Stimulated activated naive CD8-positive, alpha-beta T cell treated with anti-CD3 and anti-CD28 coated beads, Interleukin-15, Interleukin-2, amounts not matched to agents 100 ng/mL and 50 ng/mL, for 24 hours (primary cell): ENCODE measurements around the gene KCNK6.
A peak's percentile ranks its signal among the peaks of the same experiment; 100 is the strongest.

Source experiments
- H3K27ac Mint-ChIP-seq: one replicate; pipeline ENCODE4 v1.8.0; 2021; ENCODE audit warnings: mild to moderate bottlenecking, mixed read lengths
- H3K27me3 Mint-ChIP-seq: one replicate; pipeline ENCODE4 v1.8.0; 2021; ENCODE audit warnings: mixed read lengths
- H3K36me3 Mint-ChIP-seq: one replicate; pipeline ENCODE4 v1.8.0; 2021; ENCODE audit warnings: low read depth, mixed read lengths
- H3K4me1 Mint-ChIP-seq: one replicate; pipeline ENCODE4 v1.8.0; 2021; ENCODE audit warnings: low read depth, mixed read lengths
- H3K4me3 Mint-ChIP-seq: one replicate; pipeline ENCODE4 v1.8.0; 2021; ENCODE audit warnings: mild to moderate bottlenecking, mixed read lengths
- H3K9me3 Mint-ChIP-seq: one replicate; pipeline ENCODE4 v1.8.0; 2021; ENCODE audit warnings: mixed read lengths

KCNK6 gene

DNA sequence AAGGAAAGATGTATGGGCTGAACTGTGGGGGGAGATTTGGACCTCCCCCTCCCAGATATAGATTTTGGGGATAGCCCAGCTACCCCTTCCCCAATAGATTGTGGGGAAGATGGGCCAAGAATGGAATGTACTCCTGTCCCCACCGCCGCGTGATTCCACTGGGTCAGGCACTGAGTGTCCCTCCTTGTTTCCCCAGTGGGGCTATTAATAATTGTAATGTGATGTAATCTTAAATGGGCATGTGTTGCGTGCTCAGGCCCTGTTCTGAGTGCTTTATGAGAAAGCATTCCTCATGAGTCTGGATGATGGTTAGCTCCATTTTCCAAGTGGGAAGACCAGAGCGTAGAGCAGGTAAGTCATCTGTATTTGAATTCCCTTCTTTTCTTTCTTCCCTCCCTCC, 56.1 kb downstream of the KCNK6 start:
- Mint-ChIP-seq H3K36me3 (peaks cover 37% of the 10 kb centered on the region), H3K27me3 (no peaks in the 10 kb centered on the region), H3K27ac (peak overlapping the region; percentile 98), H3K4me1 (peaks cover 29% of the 10 kb centered on the region), H3K9me3 (no peaks in the 10 kb centered on the region), H3K4me3 (peak overlapping the region; percentile 100)

- H3K27ac Mint-ChIP-seq: peak overlapping the region; percentile 36
- no peaks in the 10 kb centered on the region for H3K9me3 Mint-ChIP-seq
- H3K4me3 Mint-ChIP-seq: peak overlapping the region; percentile 100
These were observed 56.9 kb downstream of the KCNK6 start for GRCh38 chr19:38376576-38376975.

DNA sequence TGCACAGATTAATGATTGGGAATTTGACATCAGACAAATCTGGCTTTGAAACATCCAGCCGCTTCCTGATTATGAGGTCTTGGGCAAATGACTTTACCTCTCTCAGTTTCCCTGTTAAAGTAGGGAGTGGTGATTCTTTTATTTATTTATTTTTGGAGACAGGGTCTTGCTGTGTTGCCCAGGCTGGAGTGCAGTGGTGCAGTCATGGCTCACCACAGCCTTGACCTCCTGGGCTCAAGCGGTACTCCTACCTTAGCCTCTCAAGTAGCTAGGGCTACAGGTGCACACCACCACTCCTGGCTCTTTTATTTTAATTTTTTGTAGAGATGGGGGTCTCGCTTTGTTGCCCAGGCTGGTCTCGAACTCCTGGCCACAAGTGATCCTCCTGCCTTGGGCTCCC, 57.4 kb downstream of the KCNK6 start:
- H3K4me3 Mint-ChIP-seq: no peak overlapping the region
- no peak overlapping the region for H3K27ac Mint-ChIP-seq
- no peaks in the 10 kb centered on the region for H3K27me3 Mint-ChIP-seq
- H3K9me3 Mint-ChIP-seq: no peaks in the 10 kb centered on the region
- H3K36me3 Mint-ChIP-seq: peaks cover 50% of the 10 kb centered on the region
- peaks cover 29% of the 10 kb centered on the region for H3K4me1 Mint-ChIP-seq

More at GRCh38 chr19:38376576-38376975, 56.9 kb downstream of the KCNK6 start:
- Mint-ChIP-seq H3K36me3 (peaks cover 45% of the 10 kb centered on the region), H3K27me3 (no peaks in the 10 kb centered on the region), H3K4me1 (peaks cover 29% of the 10 kb centered on the region)

GRCh38 chr19:38378866-38379265, 59.2 kb downstream of the KCNK6 start:
- Mint-ChIP-seq H3K36me3 (peaks cover 66% of the 10 kb centered on the region), H3K27me3 (no peaks in the 10 kb centered on the region), H3K27ac (no peak overlapping the region), H3K9me3 (no peaks in the 10 kb centered on the region), H3K4me3 (no peak overlapping the region), H3K4me1 (peaks cover 29% of the 10 kb centered on the region)

- peaks cover 13% of the 10 kb centered on the region for H3K4me1 Mint-ChIP-seq
These were observed 61.5 kb downstream of the KCNK6 start for GRCh38 chr19:38381138-38381537.

More at GRCh38 chr19:38381138-38381537, 61.5 kb downstream of the KCNK6 start:
- no peak overlapping the region for H3K27ac Mint-ChIP-seq
- no peaks in the 10 kb centered on the region for H3K9me3 Mint-ChIP-seq
- H3K4me3 Mint-ChIP-seq: no peak overlapping the region
- peaks cover 63% of the 10 kb centered on the region for H3K36me3 Mint-ChIP-seq
- H3K27me3 Mint-ChIP-seq: no peaks in the 10 kb centered on the region
